Measurements from ENCODE around the gene RNF207.

- TF ChIP-seq, protein P1, sequence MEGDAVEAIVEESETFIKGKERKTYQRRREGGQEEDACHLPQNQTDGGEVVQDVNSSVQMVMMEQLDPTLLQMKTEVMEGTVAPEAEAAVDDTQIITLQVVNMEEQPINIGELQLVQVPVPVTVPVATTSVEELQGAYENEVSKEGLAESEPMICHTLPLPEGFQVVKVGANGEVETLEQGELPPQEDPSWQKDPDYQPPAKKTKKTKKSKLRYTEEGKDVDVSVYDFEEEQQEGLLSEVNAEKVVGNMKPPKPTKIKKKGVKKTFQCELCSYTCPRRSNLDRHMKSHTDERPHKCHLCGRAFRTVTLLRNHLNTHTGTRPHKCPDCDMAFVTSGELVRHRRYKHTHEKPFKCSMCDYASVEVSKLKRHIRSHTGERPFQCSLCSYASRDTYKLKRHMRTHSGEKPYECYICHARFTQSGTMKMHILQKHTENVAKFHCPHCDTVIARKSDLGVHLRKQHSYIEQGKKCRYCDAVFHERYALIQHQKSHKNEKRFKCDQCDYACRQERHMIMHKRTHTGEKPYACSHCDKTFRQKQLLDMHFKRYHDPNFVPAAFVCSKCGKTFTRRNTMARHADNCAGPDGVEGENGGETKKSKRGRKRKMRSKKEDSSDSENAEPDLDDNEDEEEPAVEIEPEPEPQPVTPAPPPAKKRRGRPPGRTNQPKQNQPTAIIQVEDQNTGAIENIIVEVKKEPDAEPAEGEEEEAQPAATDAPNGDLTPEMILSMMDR (IDR thresholded peaks at IDR 0.05; ENCODE audit: low read depth, low read length, missing input control), result no peak
- TF ChIP-seq RXRA (IDR thresholded peaks at IDR 0.05) (no peak), EGR1 (IDR thresholded peaks at IDR 0.05; ENCODE audit: low read depth in 2 of 2) (no peak), JUND (IDR thresholded peaks at IDR 0.05) (no peak), GABPA (IDR thresholded peaks at IDR 0.05 in 1 of 2, conservative IDR thresholded peaks at IDR 0.05 in 1 of 2) (no peak), FOXA1 (IDR thresholded peaks at IDR 0.05) (no peak), RAD21 (IDR thresholded peaks at IDR 0.05) (no peak), SP1 (IDR thresholded peaks at IDR 0.05) (no peak), REST (IDR thresholded peaks at IDR 0.05) (no peak)
- TF ChIP-seq, protein P2, sequence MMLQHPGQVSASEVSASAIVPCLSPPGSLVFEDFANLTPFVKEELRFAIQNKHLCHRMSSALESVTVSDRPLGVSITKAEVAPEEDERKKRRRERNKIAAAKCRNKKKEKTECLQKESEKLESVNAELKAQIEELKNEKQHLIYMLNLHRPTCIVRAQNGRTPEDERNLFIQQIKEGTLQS (IDR thresholded peaks at IDR 0.05), result no peak
Observed at GRCh38 chr1:6207921-6208320, 2.0 kb downstream of the RNF207 start.
